GM20431 (cell line): ENCODE data around the gene EXOSC2.

Experiments used
- in situ Hi-C: fragments of 300-500 bp; cut with MseI, MboI; formaldehyde crosslinking; loops from one replicate; pipeline ENCODE4 v1.15.0; 2020; ENCODE audit warnings: low sequenced_read_pairs; ENCODE audit not compliant: unreplicated experiment

EXOSC2 gene

GRCh38 chr9:130693426-130694191 is at the start of gene EXOSC2:
Gene EXOSC2 (plus strand): TSS chr9:130693780. CDS start chr9:130693792, 12 bp downstream.
- in situ Hi-C loops: no loop called here

- in situ Hi-C loops: no loop called here
Measured at GRCh38 chr9:130651221-130651620, 42.4 kb upstream of the EXOSC2 start.

- in situ Hi-C loops: no loop called here
Measured at GRCh38 chr9:130651752-130652151, 41.8 kb upstream of the EXOSC2 start.

GRCh38 chr9:130654879-130655278 is 38.7 kb upstream of the EXOSC2 start:
- in situ Hi-C loops: no loop called here

GRCh38 chr9:130658893-130659698 is 34.5 kb upstream of the EXOSC2 start:
- in situ Hi-C loops: no loop called here

- in situ Hi-C loops: no loop called here
Measured at GRCh38 chr9:130659699-130660248, 33.8 kb upstream of the EXOSC2 start.

- in situ Hi-C loops: no loop called here
Measured at GRCh38 chr9:130660326-130660682, 33.3 kb upstream of the EXOSC2 start.

- in situ Hi-C loops: no loop called here
Measured at GRCh38 chr9:130660683-130661450, 32.7 kb upstream of the EXOSC2 start.

- in situ Hi-C loops: no loop called here
Measured at GRCh38 chr9:130661451-130662098, 32.0 kb upstream of the EXOSC2 start.

GRCh38 chr9:130662099-130662969 is 31.2 kb upstream of the EXOSC2 start:
- in situ Hi-C loops: no loop called here

- in situ Hi-C loops: no loop called here
Measured at GRCh38 chr9:130662970-130663257, 30.7 kb upstream of the EXOSC2 start.

GRCh38 chr9:130663258-130663976 is 30.2 kb upstream of the EXOSC2 start:
- in situ Hi-C loops: no loop called here

GRCh38 chr9:130663977-130664250 is 29.7 kb upstream of the EXOSC2 start:
- in situ Hi-C loops: no loop called here

- in situ Hi-C loops: no loop called here
Measured at GRCh38 chr9:130664251-130665028, 29.1 kb upstream of the EXOSC2 start, which contains the start of gene PRDM12. Gene PRDM12 (plus strand): TSS chr9:130664594. CDS start chr9:130664654, 60 bp downstream.

GRCh38 chr9:130665029-130665430 is 28.6 kb upstream of the EXOSC2 start:
- in situ Hi-C loops: no loop called here

GRCh38 chr9:130665431-130666392 is 27.9 kb upstream of the EXOSC2 start:
- in situ Hi-C loops: no loop called here
